HG03039 (cell line): ENCODE data around the gene ERAL1.
"Not testable (repeated sequence)": the region's sequence is repeated elsewhere in the genome, so short reads cannot be mapped to it uniquely, and the experiment has no call there.

Experiments
- ATAC-seq: cut with Tn5 transposase; IDR thresholded peaks from one replicate; pipeline ENCODE4 v1.9.1; 2021; ENCODE audit warnings: mild to moderate bottlenecking, moderate library complexity; ENCODE audit not compliant: unreplicated experiment

Gene ERAL1

GRCh38 chr17:28849281-28849680, 5.5 kb upstream of the ERAL1 start:
- ATAC-seq = no peak

GRCh38 chr17:28853295-28853694, 1.5 kb upstream of the ERAL1 start:
- no peak for ATAC-seq

- no peak for ATAC-seq
These were observed 492 bp downstream of the ERAL1 start for GRCh38 chr17:28855336-28855679.

DNA sequence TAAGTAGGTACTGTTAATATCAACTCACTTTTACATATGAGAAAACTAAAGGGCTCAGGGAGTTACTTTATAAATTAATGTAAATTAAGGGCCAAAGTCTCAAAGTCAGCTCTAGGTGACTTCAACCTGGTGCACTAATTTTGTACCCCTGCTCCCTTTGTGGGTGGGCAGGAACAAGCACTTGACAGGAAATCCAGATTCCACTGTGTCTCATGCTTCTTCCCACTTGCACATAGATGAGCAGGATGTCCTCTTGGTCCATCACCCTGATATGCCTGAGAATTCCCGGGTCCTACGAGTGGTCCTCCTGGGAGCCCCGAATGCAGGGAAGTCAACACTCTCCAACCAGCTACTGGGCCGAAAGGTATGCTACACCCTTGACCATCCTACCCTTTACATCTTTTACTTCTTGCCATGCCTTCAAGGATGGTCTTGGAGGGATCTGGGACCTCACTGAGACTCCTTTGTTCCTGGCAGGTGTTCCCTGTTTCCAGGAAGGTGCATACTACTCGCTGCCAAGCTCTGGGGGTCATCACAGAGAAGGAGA, 1.3 kb downstream of the ERAL1 start:
- no peak for ATAC-seq

- ATAC-seq = no peak
These were observed 3.3 kb downstream of the ERAL1 start for GRCh38 chr17:28857905-28858800.

- no peak for ATAC-seq
These were observed 4.1 kb downstream of the ERAL1 start for GRCh38 chr17:28858801-28859355.

DNA sequence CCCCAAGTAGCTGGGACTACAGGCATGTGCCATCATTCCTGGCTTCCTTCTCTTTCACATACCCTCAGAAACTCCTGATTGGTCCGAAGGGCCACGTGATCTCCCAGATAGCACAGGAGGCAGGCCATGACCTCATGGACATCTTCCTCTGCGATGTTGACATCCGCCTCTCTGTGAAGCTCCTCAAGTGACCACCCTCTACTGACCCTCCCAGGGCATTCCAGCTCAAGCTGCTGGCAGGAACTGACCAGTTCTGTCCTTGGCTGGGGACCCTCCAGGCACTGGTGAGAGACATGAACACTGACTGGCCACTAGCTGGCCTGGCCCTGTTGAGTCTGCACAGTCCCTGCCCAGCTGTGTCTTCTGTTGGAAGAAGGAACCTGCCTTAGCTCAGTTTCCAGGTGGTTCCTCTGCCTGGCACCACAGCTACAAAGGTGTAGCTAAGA, 5.6 kb downstream of the ERAL1 start:
- no peak for ATAC-seq

- ATAC-seq = no peak
These were observed 6.8 kb downstream of the ERAL1 start for GRCh38 chr17:28861393-28862203.

GRCh38 chr17:28862561-28862960, 7.7 kb downstream of the ERAL1 start:
- no peak for ATAC-seq

- no peak for ATAC-seq
These were observed 9.1 kb downstream of the ERAL1 start for GRCh38 chr17:28863953-28864352.

DNA sequence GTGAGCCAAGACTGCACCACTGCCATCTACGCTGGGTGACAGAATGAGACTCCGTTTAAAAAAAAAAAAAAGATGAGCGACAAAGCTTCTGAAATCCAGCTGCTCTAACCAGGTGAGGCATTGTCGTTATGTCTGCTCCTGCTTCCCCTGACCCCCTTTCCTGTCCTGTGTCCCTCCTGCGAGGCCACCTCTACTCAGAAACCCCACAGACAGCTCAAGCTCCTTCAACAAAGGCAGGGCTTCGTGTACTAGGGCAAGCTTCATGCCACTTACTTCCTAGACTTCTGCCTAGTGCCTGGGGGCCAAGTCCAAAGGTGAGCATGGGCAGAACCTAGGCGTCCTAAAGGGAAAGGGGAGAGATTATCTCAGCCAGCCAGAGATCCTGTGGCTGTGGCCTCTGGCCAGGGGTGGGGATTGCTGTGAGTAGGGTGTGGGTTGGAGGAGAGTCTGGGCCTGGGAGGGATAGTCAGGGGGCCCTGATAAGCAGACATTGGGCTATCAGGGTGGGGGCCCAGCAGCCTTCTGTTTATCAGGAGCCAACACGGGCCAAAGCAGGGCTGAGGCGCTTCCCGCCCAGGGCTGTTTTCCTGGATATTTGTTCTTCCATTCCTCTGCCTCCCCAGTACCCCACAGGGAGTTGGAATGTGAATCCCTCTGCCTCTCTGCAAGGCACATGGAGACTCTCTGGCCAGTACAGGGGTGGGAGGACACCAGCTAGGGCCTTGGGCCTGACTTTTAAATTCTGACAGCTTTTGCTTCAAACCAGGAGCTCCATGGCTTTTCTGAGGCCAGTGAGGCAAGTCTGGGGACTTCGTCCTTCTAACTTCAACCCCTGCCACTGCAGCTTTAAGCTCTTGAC, 10.4 kb downstream of the ERAL1 start:
- no peak for ATAC-seq

DNA sequence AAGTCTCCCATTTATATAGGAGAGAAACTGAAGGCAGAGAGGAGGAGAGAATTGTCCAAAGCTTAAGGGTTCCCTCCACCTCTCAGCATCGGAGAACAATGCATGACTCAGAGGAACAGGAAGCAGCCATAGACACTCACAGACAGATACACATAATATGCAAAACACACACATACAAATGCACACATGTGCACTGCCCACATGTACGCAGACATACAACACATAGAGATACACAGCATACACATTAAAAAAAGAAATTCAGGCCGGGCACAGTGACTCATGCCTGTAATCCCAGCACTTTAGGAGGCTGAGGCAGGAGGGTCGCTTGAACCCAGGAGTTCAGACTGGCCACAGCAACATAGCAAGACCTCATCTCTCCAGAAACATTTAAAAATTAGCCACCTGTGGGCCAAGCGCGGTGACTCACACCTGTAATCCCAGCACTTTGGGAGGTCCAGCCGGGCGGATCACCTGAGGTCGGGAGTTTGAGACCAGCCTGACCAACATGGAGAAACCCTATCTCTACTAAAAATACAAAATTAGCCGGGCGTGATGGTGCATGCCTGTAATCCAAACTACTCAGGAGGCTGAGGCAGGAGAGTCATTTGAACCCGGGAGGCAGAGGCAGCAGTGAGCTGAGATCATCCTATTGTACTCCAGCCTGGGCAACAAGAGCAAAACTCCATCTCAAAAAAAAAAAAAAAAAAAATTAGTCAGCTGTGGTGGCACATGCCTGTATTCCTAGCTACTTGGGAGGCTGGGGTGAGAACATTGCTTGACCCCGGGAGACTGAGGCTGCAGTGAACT, 11.3 kb downstream of the ERAL1 start:
- no peak for ATAC-seq

- no peak for ATAC-seq
These were observed 12.5 kb downstream of the ERAL1 start for GRCh38 chr17:28867276-28867675.

GRCh38 chr17:28871056-28871579, 16.3 kb downstream of the ERAL1 start:
- no peak for ATAC-seq

DNA sequence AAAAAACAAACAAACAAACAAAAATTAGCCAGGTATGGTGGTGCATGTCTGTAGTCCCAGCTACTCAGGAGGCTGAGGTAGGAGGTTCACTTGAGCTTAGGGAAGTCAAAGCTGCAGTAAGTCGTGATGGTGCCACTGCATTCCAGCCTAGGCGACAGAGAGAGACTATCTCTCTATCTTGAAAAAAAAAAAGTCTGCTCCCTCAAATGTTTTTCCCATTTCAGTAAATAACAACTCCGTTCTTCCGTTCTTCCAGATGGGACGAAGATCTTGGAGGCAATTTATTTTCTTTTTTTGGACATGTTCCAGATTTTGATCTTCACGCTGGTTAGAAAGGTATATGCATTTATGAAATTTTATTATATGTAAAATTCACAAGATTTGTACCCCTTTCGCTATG, 19.0 kb downstream of the ERAL1 start:
- no peak for ATAC-seq

DNA sequence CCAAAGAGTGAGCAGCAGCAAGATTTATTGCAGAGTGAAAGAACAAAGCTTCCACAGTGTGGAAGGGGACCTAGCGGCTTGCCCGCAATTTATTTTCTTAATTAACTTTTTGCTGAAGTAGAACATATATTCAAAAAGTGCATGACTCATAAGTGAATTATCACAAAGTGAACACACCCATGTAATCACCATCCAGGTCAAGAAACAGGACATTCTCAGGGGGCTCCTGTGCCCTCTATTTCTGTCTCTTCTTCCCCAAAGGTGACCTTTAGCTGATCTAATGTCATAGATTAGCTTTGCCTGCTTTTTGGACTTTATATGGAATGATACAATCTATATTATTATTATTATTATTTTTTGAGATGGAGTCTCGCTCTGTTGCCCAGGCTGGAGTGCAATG, 19.9 kb downstream of the ERAL1 start:
- ATAC-seq = no peak

DNA sequence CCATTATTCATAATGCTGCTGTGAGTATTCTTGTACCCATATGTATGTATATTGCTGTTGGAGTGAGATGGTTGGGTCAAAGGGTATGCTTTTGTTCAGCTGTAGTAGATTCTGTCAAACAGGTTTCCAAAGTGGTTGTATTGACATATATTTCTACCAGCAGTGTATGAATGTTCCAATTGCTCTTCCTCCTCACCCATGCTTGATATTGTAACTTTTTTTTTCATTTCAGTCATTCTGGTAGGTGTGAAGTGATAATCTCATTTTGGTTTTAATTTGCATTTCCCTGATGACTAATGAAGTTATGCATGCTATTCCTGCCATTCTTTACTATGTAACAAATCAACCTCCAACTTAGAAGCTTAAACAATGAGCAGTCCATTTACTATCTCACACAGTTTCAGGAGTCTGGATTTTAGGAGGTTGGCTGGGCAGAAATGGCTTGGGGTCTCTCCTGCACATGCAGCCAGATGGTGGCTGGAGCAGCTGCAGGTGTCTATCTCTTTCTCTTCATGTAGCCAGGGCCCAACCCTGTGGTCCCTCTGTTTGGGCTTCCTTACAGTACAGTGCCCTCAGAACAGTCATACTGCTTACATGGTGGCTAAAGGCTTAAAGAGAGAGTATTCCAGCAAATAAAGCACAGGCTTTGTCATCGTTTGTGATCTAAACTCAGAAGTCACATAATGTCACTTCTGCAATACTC, 21.2 kb downstream of the ERAL1 start:
- no peak for ATAC-seq

GRCh38 chr17:28877150-28877711, 22.4 kb downstream of the ERAL1 start:
- ATAC-seq = not testable (repeated sequence)
